HG02623 (cell line): ENCODE results near the gene CYP4F12.

ENCODE experiments used
- ATAC-seq: cut with Tn5 transposase; IDR thresholded peaks from one replicate; pipeline ENCODE4 v1.9.1; 2021; ENCODE audit warnings: moderate library complexity; ENCODE audit not compliant: unreplicated experiment

The CYP4F12 gene

GRCh38 chr19:15672580-15673175 is at the start of gene CYP4F12:
Gene CYP4F12 (plus strand): TSS chr19:15673087. CDS start chr19:15673530, 443 bp downstream.
- no peak for ATAC-seq

- no peak for ATAC-seq
Observed at GRCh38 chr19:15623711-15624318, 49.1 kb upstream of the CYP4F12 start.

GRCh38 chr19:15628236-15629002 is 44.5 kb upstream of the CYP4F12 start:
- no peak for ATAC-seq

- no peak for ATAC-seq
Observed at GRCh38 chr19:15629003-15629880, 43.6 kb upstream of the CYP4F12 start.

- ATAC-seq: no peak
Observed at GRCh38 chr19:15631817-15632216, 41.1 kb upstream of the CYP4F12 start.

GRCh38 chr19:15633082-15633835 is 39.6 kb upstream of the CYP4F12 start:
- ATAC-seq: no peak

GRCh38 chr19:15634105-15634504 is 38.8 kb upstream of the CYP4F12 start:
- no peak for ATAC-seq

GRCh38 chr19:15635016-15635805 is 37.7 kb upstream of the CYP4F12 start:
- ATAC-seq: no peak

- no peak for ATAC-seq
Observed at GRCh38 chr19:15636026-15636425, 36.9 kb upstream of the CYP4F12 start.

- ATAC-seq: no peak
Observed at GRCh38 chr19:15639596-15639995, 33.3 kb upstream of the CYP4F12 start.

- ATAC-seq: no peak
Observed at GRCh38 chr19:15640294-15640903, 32.5 kb upstream of the CYP4F12 start, which contains the start of gene CYP4F3. Gene CYP4F3 (plus strand): TSS chr19:15640897. CDS start chr19:15641416, 519 bp downstream.

GRCh38 chr19:15640904-15641597 is 31.8 kb upstream of the CYP4F12 start:
- no peak for ATAC-seq

GRCh38 chr19:15641901-15642491 is 30.9 kb upstream of the CYP4F12 start:
- no peak for ATAC-seq

GRCh38 chr19:15642807-15643206 is 30.1 kb upstream of the CYP4F12 start:
- no peak for ATAC-seq

GRCh38 chr19:15643387-15643786 is 29.5 kb upstream of the CYP4F12 start:
- ATAC-seq: no peak

GRCh38 chr19:15644066-15644741 is 28.7 kb upstream of the CYP4F12 start:
- no peak for ATAC-seq

GRCh38 chr19:15644816-15645215 is 28.1 kb upstream of the CYP4F12 start:
- ATAC-seq: no peak

GRCh38 chr19:15649526-15649925 is 23.4 kb upstream of the CYP4F12 start:
- ATAC-seq: no peak
